Measurements from ENCODE around the gene RPRD1B.

RPRD1B gene

DNA sequence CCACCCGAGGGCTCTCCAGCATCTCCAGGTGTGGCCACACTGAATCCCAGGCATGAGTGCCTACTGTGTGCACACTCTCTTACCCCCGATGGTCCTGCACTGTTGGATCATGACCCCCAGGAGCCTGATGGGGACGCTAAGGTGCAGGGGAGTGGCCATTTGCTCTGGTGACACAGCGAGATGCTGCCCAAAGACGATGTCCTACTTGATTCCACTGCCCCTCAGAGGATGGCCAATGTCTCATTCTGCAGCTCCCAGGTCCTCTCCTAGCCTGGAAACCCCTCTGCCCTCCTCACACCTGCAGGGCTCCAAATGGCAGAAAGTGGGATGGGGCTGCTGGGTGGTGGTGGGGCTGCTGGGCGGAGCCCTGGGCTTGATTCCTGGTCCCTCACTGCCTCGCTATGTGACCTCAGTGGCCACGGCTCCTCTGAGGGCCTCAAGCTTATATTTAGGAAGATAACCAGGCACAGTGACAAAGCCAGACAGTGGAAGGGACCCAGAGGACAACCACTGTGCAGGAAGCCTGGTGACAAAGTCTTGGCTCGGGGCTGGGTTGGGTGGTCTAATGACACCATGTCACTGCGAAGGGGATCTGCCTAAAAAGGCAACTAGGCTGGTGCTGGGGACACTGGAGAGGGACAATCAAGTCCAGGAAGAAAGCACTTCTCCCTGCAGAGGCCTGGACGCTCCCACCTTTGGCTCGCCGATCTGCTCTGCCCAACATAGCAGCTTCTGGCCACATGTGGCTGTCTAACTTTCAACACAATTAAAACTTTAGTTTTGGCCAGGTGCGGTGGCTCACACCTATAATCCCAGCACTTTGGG lies 103.1 kb downstream of the RPRD1B start:
- DNase-seq (ENCODE audit: low read depth): no peak
- TF ChIP-seq, protein P1, sequence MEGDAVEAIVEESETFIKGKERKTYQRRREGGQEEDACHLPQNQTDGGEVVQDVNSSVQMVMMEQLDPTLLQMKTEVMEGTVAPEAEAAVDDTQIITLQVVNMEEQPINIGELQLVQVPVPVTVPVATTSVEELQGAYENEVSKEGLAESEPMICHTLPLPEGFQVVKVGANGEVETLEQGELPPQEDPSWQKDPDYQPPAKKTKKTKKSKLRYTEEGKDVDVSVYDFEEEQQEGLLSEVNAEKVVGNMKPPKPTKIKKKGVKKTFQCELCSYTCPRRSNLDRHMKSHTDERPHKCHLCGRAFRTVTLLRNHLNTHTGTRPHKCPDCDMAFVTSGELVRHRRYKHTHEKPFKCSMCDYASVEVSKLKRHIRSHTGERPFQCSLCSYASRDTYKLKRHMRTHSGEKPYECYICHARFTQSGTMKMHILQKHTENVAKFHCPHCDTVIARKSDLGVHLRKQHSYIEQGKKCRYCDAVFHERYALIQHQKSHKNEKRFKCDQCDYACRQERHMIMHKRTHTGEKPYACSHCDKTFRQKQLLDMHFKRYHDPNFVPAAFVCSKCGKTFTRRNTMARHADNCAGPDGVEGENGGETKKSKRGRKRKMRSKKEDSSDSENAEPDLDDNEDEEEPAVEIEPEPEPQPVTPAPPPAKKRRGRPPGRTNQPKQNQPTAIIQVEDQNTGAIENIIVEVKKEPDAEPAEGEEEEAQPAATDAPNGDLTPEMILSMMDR (conservative IDR thresholded peaks at IDR 0.05; ENCODE audit: control insufficient read depth, insufficient read depth, low read depth, low read length): no peak
- H3K4me3 ChIP-seq (ENCODE audit: control insufficient read depth, low read depth, low read length): no peak overlapping the region

DNA sequence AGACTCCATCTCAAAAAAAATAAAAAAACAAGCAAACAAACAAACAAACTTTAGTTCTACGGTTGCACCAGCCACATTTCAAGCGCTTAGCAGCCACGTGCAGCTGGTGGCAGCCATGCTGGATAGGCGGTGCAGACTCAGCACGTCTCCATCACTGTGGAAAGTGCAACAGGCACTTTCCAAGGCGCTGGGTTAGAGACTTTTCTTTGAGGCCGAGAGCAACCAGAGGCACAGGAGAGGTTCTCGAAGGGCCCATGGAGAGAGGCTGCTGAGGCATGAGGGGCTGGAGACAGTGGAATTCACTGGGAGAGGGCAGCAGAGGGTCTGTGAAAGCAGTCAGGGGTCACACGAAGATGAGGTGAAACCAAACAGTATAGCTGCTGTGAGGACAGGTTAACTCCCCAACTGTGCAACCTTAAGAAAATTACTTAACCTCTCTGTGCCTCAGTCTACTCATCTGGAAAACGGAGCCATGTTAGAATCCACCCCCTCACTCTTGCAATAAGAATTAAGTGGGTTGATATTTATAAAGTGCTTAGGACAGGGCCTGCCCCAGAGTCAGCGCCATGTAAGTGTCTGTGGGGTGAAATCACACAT lies 104.0 kb downstream of the RPRD1B start:
- no peak for DNase-seq (ENCODE audit: low read depth)
- H3K4me3 ChIP-seq (ENCODE audit: control insufficient read depth, low read depth, low read length): no peak overlapping the region
- TF ChIP-seq, protein P1 (conservative IDR thresholded peaks at IDR 0.05; ENCODE audit: control insufficient read depth, insufficient read depth, low read depth, low read length): no peak

DNA sequence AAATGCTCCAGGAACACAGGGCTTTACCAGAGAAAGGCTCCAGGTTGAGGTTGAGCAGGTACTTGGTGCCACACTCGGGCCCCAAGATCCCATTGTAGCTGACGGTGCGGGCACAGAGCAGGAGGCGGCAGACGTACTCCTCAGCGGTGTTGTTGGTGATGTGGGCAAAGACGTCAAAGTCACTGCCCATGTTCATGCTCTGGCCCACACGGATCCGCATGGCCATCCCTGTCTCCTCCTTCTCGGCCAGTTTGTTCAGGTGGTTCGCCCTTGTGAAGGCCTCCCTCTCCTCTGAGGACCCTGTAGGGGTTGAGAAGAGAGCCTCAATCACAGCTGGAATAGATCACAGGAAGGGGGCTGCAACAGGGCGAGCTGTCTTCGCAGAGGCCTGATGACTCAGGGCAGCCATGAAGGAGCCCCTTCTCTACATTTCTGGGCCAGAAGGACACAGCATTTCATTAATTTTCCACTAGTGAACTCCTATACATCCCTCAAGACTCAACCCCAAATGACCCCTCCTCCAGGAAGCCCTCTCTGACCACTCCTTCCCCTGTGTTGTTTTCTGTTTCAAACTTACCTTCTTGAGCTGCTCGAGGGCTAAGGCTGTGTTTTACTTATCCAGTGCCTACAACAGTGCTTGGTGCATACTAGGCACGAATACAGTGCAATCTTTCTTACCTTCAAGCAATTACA lies 104.7 kb downstream of the RPRD1B start:
- DNase-seq (ENCODE audit: low read depth): no peak
- no peak overlapping the region for H3K4me3 ChIP-seq (ENCODE audit: control insufficient read depth, low read depth, low read length)
- TF ChIP-seq, protein P1 (conservative IDR thresholded peaks at IDR 0.05; ENCODE audit: control insufficient read depth, insufficient read depth, low read depth, low read length): no peak

DNA sequence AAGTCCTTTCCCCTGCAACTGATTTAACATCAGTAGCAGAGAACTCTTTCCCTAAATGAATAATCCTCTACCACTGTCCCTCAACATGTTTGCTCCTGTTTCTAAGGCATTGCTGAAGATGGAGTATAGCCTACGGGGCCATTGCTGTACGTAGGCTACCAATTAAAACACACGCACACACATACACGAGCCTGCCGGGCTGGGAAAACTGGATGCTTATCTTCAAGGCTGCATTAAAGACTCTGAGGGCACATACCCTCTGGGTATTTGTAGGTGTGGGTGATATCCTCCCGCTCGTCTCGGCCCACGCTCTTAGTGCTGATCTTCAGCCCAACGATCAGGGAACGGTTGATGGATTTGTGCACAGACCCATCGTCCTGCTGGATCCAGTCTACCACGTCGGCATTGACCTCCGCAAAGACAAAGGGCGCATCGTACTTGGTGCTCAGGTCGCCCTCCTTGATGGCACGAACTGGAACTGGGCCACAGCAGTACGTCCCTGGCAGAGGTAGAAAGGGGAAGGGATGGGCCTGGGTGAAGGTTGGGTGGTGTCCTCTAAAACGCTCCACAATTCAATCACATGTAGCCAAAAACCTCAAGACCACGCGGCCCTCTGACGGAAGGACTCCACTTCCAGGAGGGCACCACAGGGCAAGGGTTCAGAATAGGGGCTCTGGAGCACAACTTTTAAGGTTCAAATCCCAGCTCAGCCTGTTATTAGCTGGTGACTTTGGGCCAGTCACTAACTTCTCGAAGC lies 105.8 kb downstream of the RPRD1B start:
- TF ChIP-seq, protein P1 (conservative IDR thresholded peaks at IDR 0.05; ENCODE audit: control insufficient read depth, insufficient read depth, low read depth, low read length): no peak
- no peak for DNase-seq (ENCODE audit: low read depth)
- no peak overlapping the region for H3K4me3 ChIP-seq (ENCODE audit: control insufficient read depth, low read depth, low read length)

DNA sequence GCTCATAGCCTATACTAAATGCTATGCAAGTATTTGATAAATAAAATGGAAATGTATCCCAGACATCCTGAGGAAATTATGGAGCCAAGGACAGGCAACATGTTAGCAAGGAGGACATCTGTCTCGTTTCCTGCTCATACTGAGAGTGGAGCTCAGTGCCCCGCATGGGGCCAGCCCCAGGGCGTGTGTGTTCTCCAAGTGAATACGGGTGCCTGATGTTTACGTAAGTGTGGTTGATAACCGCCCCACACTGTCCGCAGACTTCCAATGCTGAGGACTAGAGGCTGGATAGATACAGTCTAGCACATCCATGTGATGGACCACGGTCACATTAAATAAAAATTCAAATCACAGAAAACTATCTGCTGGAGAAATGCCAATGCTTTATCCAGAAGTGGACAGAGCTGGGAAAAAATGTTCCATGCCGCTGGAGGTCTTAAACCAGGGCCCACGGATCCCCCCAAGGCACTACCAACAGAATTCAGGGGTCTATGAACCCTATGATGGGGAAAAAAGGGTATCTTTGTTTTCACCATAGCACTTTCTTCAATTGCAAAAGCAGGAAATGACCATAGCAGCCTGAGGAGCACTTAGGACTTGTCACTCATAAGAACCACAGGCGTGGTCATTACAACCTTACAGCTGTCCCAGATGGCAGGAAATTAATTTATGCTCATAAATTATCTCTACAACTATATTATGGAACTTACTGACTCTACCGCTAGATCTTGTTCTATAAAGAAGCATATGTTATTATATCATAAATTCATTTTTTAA lies 106.6 kb downstream of the RPRD1B start:
- TF ChIP-seq, protein P1 (conservative IDR thresholded peaks at IDR 0.05; ENCODE audit: control insufficient read depth, insufficient read depth, low read depth, low read length): no peak
- no peak overlapping the region for H3K4me3 ChIP-seq (ENCODE audit: control insufficient read depth, low read depth, low read length)
- DNase-seq (ENCODE audit: low read depth): no peak

All from fibroblast of mammary gland (primary cell).